Upper lobe of left lung (tissue), 4 donors: Measurements from ENCODE around the gene LRRC56.

Experiments used
- CTCF ChIP-seq, 6 experiments: fragments of 450-650 bp in 4 of 6; fragments of 200-600 bp in 2 of 6; sonication (generic) in 2 of 6; IDR thresholded peaks; one replicate each; pipeline ENCODE4 v1.5.1; 2016 to 2019; ENCODE audit warnings: antibody characterized with exemption in 6 of 6
- POLR2A ChIP-seq, 4 donors: fragments of 450-650 bp; IDR thresholded peaks; one replicate each; pipeline ENCODE4 v1.5.1; 2016 to 2017; ENCODE audit warnings: antibody characterized with exemption in 4 of 4, mild to moderate bottlenecking in 2 of 4
- POLR2AphosphoS5 ChIP-seq, 2 donors: sonication (generic); formaldehyde crosslinking; IDR thresholded peaks; one replicate each; pipeline ENCODE4 v1.5.1; 2017; ENCODE audit warnings: antibody characterized with exemption in 2 of 2

GRCh38 chr11:544817-545166 lies 7.5 kb downstream of the LRRC56 start:
- no peak for TF ChIP-seq CTCF (IDR thresholded peaks at IDR 0.05)
- no peak for TF ChIP-seq POLR2AphosphoS5 (IDR thresholded peaks at IDR 0.05)
- no peak for TF ChIP-seq POLR2A (IDR thresholded peaks at IDR 0.05)
